Head of caudate nucleus (tissue), 42 donors: Measurements from ENCODE around the gene DUOX1.
A peak's percentile ranks its signal among the peaks of the same experiment; 100 is the strongest.

Experiments used
- DNase-seq, 42 donors: peaks; one replicate each; pipeline versions ENCODE4 v3.0.0 to v3.0.0-alpha.2; 2020 to 2021; ENCODE audit warnings: mixed read lengths in 7 of 42
- intact Hi-C: fragments of 100-400 bp; cut with DNase I; formaldehyde crosslinking; loops from one replicate; pipeline ENCODE4 v1.15.0; 2022

DUOX1 gene

DNA sequence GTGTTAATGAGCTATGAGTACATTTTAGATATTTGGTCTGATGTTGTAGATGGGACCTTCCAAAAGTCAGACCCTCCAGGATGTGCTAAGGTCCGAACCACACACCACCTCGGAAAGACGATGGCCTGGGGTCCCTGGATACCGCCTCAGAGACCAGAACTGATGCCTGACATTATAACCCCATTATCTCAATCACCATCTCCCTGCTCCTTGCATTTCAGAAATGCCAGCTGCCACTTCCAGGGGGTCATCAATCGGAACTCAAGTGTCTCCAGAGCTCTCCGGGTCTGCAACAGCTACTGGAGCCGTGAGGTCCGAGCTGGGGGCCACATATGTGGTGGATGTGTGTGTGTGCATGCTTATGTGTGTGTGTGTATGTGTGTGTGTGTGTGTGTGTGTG is 7.9 kb downstream of the DUOX1 start:
- intact Hi-C loops, result no loop called here
- DNase-seq, result no peak

DNA sequence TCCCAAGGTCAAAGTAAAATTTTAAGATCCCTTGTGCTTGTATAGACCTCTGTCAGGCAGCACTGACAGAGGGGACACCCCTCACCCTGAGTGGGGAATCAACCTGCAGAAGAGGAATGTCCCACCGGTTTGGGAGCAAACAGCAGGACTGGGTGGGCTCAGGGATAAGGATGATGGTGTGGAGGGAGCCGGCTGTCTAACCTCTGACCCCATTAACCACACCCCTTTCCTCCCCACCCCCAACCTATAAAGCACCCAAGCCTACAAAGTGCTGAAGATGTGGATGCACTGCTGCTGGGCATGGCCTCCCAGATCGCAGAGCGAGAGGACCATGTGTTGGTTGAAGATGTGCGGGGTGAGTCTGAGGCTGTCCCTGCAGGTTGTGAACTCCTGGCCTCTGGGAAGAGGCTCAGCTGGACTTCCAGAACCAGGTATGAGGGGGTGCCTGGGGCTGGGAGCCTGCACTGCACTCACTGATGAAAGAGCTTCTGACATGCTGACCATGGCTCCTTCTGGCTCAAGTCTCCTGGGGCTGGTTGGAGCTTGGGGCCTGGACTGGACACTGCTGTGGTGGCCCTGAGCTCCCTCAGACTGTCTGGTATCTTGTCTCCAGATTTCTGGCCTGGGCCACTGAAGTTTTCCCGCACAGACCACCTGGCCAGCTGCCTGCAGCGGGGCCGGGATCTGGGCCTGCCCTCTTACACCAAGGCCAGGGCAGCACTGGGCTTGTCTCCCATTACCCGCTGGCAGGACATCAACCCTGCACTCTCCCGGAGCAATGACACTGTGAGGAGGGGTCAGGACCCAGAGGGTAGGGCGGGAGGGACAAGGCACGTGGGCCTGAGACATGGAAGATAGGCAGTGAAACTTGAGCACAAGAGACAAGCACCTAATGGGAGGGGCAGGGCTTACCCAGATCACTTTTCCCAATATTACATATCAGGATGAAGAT is 9.3 kb downstream of the DUOX1 start:
- DNase-seq, result no peak
- intact Hi-C loops, result no loop called here

DNA sequence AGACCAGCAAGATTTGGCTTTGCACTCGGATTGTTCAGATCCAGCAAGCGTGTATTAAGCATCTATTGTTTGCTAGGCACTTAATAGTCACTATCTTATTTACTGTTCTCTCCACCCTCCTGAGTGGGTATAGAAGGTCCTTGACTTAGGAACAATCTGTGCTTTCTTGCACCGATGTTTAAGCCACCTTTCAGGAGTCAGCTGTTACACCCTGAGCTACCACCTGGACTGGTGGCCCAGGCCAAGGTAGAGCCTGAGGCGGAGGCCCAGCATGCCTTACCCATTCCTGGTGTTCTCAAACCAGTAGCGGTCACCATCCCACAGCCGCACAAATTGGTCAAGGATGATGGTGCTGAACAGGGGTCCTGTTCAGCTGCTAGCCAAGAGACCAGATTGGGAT is 10.0 kb downstream of the DUOX1 start:
- intact Hi-C loops, result no loop called here
- DNase-seq, result no peak

DNA sequence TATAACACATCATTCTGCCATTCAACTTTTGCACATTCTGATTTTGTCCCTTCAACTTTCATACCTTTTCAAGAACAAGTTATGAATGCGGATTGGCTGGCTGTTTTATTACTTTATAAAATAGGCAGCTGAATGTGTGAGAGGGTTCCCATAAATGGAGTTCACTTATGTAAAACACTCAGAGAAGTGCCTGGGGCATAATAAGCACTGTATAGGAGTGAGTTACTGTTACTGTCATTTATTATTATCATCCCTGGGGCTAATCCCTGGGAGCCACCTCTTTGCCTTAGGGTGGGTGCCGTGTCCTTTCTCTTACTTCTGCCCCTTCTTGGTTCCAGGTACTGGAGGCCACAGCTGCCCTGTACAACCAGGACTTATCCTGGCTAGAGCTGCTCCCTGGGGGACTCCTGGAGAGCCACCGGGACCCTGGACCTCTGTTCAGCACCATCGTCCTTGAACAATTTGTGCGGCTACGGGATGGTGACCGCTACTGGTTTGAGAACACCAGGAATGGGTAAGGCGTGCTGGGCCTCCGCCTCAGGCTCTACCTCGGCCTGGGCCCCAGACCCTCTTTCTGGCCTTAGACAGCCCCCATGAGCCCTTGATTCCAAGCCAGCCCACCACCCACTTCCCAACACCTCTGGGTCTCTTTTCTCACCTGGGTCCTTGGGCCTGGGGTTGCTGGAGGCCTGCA is 10.9 kb downstream of the DUOX1 start:
- intact Hi-C loops, result no loop called here
- DNase-seq, result no peak

DNA sequence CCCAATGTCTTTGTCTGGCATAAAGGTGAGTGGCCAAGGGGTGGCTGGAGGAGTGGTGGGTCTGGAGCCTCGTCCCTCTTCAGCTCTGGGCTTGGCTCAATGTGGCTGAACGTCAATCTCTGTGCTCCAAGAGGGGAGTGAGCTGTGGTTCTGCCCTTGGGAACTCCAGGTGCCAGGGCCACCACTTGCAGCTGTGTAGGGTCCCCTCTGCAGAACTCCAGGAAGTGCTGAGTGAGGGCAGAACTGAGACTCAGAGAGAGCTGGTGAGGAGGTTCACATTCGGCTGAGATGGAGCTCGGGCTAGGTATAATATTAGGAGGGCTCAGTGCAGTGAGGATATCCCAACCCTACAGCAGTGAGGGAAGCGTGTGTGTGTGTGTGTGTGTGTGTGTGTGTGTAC is 11.6 kb downstream of the DUOX1 start:
- intact Hi-C loops, result no loop called here
- DNase-seq, result no peak

DNA sequence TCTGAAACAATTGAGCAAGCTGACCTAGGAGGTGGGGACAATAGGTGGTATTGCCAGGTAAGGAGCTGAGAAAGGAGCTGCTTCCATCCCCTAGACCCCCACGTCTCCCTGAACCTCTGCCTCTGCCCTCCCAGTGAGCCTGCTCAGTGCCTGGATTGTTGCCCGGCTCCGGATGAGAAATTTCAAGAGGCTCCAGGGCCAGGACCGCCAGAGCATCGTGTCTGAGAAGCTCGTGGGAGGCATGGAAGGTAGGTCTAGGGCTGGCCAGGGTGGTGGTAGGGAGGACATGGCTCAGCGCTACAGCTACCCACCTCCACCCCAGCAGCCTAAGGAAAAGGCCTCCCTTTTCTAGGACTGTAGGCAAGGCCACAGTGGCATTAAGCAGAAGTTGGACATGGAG is 13.3 kb downstream of the DUOX1 start:
- DNase-seq, result no peak
- intact Hi-C loops, result no loop called here

DNA sequence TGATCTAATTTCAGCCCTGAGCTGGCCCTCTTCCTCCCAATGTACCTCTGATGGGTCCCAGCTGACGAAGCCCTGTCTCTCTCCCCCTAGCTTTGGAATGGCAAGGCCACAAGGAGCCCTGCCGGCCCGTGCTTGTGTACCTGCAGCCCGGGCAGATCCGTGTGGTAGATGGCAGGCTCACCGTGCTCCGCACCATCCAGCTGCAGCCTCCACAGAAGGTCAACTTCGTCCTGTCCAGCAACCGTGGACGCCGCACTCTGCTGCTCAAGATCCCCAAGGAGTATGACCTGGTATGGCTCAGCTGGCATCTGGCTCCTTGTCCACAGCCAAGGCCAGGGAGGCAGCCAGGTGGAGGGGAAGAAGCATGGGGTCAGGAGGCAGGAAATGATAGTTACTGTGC is 14.2 kb downstream of the DUOX1 start:
- intact Hi-C loops, result no loop called here
- no peak for DNase-seq

DNA sequence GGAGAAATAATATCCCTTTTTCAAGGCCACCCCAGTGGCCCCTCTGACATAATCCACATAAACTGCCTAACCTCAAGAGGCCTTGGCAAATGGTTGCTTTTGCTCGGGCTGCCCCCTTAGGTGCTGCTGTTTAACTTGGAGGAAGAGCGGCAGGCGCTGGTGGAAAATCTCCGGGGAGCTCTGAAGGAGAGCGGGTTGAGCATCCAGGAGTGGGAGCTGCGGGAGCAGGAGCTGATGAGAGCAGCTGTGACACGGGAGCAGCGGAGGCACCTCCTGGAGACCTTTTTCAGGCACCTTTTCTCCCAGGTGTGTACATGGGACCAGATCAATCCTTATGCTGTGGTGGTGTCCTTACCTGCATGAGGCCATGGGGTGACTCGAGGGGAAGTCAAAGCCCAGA is 15.0 kb downstream of the DUOX1 start:
- intact Hi-C loops, result no loop called here
- DNase-seq, result peak in 28 of 42 donors; percentile 32 to 83 (median 61)

DNA sequence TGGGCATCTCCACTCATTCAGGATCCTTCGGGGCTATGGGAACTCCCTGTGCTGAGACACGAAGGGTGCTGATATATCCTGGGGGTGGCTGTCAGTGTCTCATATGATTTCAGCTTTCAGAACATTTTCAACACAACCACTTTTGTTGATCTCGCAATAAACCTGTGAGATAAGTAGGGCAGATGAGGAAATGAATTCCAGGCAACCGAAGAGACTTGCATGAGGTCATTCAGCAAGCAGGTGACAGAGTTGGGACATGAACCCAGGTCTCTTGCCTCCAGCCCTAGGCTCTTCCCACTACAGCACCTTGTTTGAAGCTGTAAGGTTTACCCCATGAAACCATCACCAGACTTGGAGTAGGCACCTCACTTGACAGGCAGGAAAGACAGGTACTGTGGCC is 16.6 kb downstream of the DUOX1 start:
- intact Hi-C loops, result no loop called here
- DNase-seq, result peak in 8 of 42 donors; percentile 23 to 68 (median 49)

DNA sequence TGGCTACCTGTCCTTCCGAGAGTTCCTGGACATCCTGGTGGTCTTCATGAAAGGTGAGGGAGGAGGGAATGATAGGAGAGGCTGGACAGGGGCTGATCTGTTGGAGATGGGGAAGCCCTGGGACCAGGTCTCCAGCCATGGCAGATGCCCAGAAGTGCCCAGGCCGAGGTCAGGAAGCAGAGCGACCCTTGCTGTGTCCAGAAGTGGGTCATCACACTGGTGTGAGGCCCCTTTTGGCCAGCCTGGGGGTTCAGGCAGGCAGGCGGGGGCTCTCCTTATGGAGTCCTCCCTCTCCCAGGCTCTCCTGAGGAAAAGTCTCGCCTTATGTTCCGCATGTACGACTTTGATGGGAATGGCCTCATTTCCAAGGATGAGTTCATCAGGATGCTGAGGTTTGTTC is 17.8 kb downstream of the DUOX1 start:
- no peak for DNase-seq
- intact Hi-C loops, result no loop called here

DNA sequence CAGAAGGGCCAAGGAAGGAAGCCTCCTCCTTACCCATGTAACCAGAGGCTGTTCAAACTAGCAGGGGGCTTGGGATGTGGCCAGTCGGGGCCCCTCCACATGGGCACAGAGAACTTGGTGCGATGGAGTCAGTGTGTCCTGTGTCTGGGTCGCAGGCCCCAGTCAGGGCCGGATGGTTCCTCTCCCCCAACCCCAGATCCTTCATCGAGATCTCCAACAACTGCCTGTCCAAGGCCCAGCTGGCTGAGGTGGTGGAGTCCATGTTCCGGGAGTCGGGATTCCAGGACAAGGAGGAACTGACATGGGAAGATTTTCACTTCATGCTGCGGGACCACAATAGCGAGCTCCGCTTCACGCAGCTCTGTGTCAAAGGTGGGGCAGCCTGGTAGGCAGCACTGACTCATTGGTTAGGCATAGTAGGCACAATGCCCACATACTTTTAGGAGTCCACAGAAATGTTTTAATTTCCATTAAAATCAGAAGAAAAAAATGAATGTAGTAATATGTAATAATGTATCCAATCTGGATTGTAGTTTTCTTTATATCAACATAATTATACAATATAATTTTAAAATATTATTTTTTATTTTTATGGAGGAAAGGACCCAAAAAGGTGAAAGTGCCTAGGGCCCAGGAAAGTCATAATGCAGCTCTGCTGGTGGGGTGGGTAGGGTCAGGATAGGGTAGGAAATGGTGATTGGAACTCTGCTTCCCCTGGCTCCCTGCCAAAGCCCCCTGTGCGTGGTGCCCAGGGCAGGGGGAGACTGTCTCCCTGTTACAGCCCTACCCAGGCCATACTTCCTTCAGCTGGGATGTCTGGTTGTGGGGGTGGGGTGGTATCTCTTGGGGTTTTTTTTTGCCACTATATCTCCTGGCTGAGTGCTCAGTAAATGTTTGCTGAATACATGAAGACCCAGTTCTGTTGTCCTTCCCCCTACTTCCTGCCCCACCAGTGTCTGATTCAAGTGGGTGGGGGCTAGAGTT is 18.6 kb downstream of the DUOX1 start:
- DNase-seq, result no peak
- intact Hi-C loops, result no loop called here

DNA sequence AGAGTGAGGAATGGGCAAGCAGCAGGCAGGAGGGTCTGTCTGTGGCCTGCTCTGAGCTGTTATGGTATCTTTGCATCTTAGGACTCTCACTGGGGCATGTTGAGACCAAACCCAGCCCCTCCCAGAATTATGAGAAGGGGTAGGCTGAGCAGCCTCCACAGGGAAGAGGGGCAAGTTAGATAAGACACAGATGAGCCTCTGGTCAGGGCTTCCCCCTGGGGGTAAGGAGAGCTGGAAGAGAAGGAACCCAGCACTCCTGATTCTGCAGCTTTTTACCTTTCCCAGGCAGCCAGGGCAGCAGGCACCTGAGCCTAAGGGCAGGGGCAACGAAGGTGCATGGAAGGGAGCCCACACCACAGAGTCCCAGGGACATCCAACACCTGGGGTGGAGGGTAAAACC is 19.3 kb downstream of the DUOX1 start:
- DNase-seq, result no peak
- intact Hi-C loops, result no loop called here

DNA sequence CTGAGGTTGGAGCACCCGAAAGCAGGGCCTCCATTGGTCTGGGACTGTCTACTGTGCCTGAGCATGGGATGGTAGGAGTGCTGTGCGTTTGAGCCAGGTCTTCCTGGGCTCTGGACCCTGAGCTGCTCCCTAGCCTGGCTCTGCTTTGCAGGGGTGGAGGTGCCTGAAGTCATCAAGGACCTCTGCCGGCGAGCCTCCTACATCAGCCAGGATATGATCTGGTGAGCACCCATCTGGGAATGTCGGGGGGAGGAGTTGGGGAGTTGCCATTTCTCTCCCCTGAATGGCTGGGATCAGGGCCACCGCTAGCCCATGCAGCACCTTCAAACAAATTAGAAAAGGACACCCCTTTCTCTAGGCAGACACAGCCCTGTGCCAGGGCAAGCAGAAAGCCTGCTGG is 20.7 kb downstream of the DUOX1 start:
- intact Hi-C loops, result no loop called here
- DNase-seq, result no peak

DNA sequence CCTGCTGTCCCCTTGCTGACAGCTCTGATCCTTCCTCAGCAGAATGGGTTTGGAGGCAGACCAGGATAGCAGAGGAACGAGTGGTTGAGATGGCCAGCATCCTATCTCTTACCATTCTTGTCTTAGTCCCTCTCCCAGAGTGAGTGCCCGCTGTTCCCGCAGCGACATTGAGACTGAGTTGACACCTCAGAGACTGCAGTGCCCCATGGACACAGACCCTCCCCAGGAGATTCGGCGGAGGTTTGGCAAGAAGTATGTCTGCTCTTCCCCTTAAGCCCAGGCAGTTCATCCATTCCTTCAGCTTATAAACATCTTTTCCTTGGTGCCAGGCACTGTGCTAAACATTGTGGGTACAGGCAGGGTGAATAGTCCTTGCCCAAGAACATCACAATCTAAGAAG is 21.2 kb downstream of the DUOX1 start:
- intact Hi-C loops, result no loop called here
- no peak for DNase-seq

DNA sequence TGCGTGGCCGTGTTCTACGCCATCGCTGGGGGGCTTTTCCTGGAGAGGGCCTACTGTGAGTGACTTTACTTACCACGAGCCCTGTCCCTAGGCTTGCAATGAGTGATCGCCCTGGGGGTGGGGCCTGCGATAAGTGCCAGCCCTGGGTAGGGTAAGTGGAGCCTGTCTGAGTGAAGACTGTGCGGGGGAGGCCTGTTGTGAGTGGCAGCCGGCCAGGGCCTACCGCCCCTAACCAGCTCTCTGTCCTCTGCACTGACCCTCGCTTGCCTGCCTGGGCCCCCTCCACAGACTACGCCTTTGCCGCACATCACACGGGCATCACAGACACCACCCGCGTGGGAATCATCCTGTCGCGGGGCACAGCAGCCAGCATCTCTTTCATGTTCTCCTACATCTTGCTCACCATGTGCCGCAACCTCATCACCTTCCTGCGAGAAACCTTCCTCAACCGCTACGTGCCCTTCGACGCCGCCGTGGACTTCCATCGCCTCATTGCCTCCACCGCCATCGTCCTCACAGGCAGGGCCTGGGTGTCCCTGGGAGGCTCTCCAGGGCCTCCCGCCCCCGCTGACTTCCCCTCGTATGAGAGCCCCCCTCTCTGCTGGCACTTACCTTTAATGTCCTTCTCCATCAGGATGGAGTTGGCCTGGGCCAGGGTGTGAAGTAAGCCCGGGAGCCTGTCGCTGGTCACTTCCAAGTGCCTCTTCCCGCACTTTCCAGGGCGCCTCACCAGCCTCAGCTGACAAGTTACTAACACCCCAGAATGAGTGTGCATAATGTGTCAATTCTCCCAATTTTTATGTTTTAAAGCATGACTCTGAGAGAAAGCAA is 22.4 kb downstream of the DUOX1 start:
- no peak for DNase-seq
- intact Hi-C loops, result no loop called here

DNA sequence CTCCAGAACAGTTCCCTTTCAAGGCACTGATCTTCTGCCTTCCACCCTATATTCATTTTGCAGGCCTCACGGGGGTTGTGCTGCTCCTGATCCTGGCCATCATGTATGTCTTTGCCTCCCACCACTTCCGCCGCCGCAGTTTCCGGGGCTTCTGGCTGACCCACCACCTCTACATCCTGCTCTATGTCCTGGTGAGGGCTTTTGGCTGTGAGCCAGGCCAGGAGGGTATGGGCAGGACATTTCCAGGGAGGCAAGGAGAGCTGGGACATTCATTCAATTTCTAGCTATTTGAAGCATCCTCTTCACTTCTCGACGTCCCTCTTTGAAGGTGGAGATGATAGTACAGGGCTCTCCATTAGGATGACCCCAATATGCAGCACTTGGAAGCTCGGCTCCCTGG is 25.9 kb downstream of the DUOX1 start:
- intact Hi-C loops, result no loop called here
- DNase-seq, result no peak

DNA sequence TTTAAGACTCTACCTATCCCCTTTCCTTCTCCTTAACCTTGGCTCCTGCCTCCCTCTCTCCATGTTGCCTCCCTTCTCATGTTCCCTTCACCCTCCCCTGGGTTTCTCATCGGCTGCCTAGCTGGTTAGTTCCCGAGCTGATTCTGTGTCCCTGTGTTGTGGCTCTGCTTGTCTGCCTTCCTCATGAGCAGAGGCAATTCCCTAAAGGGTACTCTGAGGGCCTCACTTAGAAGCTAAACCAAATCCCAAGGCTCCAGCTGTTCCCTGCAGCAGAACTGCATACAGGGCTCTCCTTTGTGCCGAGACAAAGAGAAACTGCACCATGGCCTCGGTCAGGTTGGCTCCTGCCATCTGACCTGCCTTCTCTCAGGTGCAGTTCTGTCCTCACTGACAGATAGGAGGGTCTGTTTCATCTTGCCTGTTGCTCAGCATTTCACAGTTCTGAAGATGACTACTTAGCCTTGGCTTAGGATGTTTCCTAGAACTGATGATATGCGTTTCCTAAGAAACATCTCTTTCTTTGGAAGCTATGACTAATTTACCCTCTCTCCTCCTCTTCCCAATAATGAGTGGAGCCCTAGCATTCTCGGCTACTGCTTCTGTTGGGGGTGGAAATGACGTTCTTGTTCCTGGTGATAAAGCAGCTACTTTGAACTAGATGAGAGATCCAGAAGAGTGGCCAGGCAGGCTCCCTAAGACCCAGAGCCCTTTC is 27.1 kb downstream of the DUOX1 start:
- peak in 15 of 42 donors; percentile 32 to 75 (median 55) for DNase-seq
- intact Hi-C loops, result no loop called here

DNA sequence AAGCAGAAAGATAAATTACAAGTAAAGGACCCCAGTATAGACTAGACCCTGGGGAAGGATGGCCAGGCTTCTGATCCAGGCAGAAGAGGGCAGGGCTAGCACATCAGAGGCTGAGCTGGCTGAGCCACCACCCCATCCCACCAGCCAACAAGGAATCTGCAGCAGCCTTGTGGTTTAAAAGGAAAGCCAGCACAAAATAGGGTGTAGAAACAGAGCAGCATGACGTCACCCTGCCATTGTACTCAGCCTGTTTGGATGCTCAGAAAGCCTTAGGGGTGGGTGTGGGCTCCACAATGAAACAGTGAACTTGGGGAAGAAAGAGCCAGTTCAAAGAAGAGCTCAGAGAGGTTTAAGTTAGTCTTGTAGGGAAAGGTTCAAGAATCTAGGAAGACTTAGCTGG is 28.2 kb downstream of the DUOX1 start:
- intact Hi-C loops, result no loop called here
- peak; percentile 22 to 91 (median 80) for DNase-seq
